HG03025 (cell line): ENCODE measurements around the gene KLHDC7A.

Experiments
- ATAC-seq: cut with Tn5 transposase; IDR thresholded peaks from one replicate; pipeline ENCODE4 v1.9.1; 2021; ENCODE audit warnings: mild to moderate bottlenecking, moderate library complexity; ENCODE audit not compliant: unreplicated experiment, low FRiP score

KLHDC7A gene

GRCh38 chr1:18501833-18502232 is 21.1 kb downstream of the KLHDC7A start:
- no peak for ATAC-seq

- ATAC-seq = no peak
These were observed 23.9 kb downstream of the KLHDC7A start for GRCh38 chr1:18504609-18505008.

GRCh38 chr1:18505666-18506065 is 24.9 kb downstream of the KLHDC7A start:
- no peak for ATAC-seq

GRCh38 chr1:18508084-18508483 is 27.4 kb downstream of the KLHDC7A start:
- no peak for ATAC-seq

- no peak for ATAC-seq
These were observed 30.6 kb downstream of the KLHDC7A start for GRCh38 chr1:18511149-18511873.

GRCh38 chr1:18511874-18512150 is 31.1 kb downstream of the KLHDC7A start:
- ATAC-seq = no peak

GRCh38 chr1:18512883-18513282 is 32.2 kb downstream of the KLHDC7A start:
- ATAC-seq = no peak

- no peak for ATAC-seq
These were observed 33.3 kb downstream of the KLHDC7A start for GRCh38 chr1:18513995-18514394.

GRCh38 chr1:18515120-18515667 is 34.5 kb downstream of the KLHDC7A start:
- no peak for ATAC-seq

GRCh38 chr1:18516473-18516872 is 35.7 kb downstream of the KLHDC7A start:
- no peak for ATAC-seq

GRCh38 chr1:18526436-18527275 is 45.9 kb downstream of the KLHDC7A start:
- ATAC-seq = no peak

GRCh38 chr1:18527514-18527913 is 46.8 kb downstream of the KLHDC7A start:
- no peak for ATAC-seq

- no peak for ATAC-seq
These were observed 47.2 kb downstream of the KLHDC7A start for GRCh38 chr1:18527921-18528320.

- ATAC-seq = no peak
These were observed 47.9 kb downstream of the KLHDC7A start for GRCh38 chr1:18528616-18529015.

- ATAC-seq = no peak
These were observed 49.0 kb downstream of the KLHDC7A start for GRCh38 chr1:18529714-18530113.

- ATAC-seq = no peak
These were observed 50.1 kb downstream of the KLHDC7A start for GRCh38 chr1:18530587-18531502.

- no peak for ATAC-seq
These were observed 50.7 kb downstream of the KLHDC7A start for GRCh38 chr1:18531503-18531845.

- no peak for ATAC-seq
These were observed 51.9 kb downstream of the KLHDC7A start for GRCh38 chr1:18532390-18533170.

GRCh38 chr1:18533259-18533658 is 52.5 kb downstream of the KLHDC7A start:
- ATAC-seq = no peak

GRCh38 chr1:18534810-18535205 is 54.1 kb downstream of the KLHDC7A start:
- no peak for ATAC-seq
